NCI-H524 (cell line): ENCODE measurements around the gene CCL20.

Source experiments
- DNase-seq, 2 experiments: peaks; one replicate each; lab custom pipeline; 2025; lab: John Stamatoyannopoulos, UW

CCL20 gene

DNA sequence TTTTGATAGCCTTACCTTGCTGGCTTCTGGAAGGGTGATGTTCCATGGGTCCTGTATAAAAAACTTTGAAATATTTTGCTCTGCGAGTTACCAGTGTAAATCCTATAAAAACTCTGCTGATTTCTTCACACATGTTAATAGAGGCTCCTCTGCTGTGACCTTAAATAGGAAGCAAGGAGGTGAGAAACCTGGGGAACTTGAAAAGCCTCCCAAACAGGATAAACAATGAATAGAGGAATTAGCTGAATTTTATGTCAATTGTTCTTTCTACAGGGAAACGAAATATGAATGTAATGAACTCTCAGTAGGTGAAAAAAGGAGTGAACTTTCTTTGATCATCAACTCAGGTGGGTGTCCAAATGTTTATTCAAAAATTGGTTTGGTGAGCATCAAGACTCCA, 10.8 kb upstream of the CCL20 start:
- no peak for DNase-seq

DNA sequence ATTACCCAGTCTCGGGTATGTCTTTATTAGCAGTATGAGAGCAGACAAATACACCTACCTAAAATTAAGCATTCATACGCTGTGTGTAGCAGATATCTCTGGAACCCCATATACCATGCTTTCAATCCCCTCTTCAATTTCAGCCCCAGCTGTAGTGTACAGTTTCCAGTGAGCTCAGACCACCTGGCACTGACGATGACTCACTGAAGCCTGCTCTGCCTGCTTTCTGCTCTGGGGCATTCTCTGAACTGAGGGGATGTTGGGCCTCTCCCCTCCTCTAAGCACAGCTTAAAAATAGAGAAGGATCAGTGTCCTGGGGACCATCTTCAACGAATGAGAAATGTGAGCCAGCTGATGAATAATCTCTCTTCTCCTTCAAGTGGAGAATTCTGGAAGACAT, 8.7 kb upstream of the CCL20 start:
- DNase-seq, result peak in 1 of 2 experiments; percentile 46

DNA sequence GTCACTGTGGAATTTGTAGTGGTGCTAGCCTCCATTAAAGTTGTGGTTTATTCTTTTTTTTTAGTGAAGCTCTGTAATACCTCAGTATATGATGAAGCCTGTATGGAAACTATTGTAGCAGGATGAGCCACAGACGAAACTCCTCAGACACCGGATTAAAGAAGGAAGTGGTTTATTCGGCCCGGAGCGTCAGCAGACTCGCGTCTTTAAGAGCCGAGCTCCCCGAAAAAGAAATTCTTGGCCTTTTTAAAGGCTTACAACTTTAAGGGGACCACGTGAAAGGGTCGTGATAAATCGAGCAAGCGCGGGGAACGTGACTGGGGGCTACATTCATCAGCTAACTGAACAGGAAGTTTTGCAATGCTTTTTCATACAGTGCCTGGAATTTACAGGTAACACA, 8.1 kb upstream of the CCL20 start:
- DNase-seq, result no peak

DNA sequence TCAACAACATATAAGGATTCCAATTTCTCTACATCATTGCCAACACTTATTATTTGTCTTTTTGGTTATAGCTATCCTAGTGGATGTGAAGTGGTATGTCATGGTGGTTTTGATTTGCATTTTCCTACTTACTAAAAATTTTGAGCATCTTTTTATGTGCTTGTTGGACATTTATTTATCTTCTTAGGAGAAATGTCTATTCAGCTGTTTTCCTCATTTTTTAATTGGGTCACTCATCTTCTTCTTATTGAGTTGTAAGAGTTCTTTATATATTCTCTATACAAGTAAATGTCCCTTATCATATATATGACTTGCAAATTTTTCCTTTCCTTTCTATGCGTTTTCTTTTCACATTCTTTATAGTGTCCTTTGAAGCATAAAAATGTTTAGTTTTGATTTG, 4.7 kb upstream of the CCL20 start:
- no peak for DNase-seq

DNA sequence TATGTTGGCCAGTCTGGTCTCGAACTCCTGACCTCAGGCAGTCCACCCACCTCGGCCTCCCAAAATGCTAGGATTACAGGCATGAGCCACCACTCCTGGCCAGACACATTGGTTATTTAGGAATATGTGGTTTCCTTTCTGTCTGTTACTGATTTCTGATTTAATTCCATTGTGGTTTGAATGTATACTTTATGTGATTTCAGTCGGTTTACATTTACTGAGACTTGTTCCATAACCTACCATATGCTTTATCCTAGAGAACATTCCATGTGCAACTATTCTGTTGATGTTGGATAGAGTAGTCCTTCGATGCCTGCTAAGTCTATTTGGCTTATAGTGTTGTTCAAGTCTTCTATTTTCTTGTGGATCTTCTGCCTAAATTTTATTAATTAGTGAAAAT, 1.6 kb upstream of the CCL20 start:
- no peak for DNase-seq

DNA sequence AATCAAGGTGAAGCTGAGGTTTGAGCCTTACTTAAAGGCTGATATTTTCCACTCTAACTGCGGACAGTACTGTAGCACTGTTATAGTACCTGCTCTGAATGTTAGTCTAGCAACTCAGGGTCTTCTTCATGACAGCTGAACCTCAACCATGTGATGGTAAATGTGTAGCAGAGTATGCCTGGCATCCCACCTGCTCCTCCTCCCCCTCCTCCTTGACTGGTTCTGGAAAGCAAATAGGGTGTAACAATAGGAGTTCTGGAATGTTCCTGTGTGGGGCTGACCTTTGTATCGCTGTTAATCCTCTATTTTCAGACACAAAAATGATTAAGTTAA, 447 bp upstream of the CCL20 start:
- no peak for DNase-seq

DNA sequence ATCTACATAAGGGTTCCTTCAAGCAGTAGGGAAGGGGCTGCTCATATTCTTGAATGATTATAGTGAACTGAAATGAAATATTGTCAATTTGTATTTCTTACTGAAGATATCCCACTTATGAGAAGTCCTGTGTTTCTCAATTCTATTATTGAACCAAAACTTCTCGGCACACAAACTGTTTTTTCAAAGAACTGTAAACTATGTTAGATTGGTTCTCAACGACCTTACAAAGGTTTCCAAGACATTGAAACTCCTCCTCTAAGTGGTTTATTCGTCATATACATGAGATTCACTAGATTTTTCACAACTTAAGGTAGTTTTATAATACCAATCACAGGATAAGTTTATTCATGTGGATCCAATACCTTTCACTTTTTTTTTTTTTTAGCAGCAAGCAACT, 1.4 kb downstream of the CCL20 start:
- DNase-seq, result no peak

DNA sequence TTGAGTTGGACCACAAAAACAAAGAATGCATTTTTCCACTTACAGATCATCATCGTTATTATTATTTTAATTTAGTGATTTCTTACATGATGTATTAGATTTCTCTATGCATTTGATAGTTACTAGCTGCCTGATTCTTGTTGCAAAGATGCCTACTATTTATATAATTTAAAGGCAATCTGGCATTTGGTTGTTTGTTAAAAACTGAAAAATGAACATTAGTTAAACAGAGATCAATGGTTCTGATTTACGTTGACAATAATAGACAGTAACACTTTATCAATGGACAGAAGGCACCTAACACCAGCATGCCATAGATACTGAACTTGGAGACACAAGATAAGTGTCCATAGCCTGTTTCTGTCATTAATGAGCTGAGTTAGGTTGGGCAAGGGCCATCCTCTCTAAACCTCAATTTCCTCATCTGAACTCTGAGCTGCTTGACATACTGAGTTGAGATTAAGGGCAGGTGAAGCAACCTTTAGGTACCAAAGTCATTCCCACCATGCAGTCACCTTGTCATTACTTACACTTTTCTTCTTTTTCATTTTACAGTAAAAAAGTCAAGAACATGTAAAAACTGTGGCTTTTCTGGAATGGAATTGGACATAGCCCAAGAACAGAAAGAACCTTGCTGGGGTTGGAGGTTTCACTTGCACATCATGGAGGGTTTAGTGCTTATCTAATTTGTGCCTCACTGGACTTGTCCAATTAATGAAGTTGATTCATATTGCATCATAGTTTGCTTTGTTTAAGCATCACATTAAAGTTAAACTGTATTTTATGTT, 3.1 kb downstream of the CCL20 start:
- DNase-seq, result no peak

DNA sequence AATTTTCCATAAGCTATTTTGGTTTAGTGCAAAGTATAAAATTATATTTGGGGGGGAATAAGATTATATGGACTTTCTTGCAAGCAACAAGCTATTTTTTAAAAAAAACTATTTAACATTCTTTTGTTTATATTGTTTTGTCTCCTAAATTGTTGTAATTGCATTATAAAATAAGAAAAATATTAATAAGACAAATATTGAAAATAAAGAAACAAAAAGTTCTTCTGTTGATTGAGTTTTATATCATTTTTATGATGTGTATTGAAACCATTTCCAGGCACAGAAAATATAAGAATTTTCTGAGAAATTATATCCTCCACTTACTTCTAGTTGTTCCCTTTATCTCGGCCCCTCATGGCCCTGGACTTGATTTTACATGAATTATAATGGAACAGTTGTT, 3.7 kb downstream of the CCL20 start:
- DNase-seq, result no peak

DNA sequence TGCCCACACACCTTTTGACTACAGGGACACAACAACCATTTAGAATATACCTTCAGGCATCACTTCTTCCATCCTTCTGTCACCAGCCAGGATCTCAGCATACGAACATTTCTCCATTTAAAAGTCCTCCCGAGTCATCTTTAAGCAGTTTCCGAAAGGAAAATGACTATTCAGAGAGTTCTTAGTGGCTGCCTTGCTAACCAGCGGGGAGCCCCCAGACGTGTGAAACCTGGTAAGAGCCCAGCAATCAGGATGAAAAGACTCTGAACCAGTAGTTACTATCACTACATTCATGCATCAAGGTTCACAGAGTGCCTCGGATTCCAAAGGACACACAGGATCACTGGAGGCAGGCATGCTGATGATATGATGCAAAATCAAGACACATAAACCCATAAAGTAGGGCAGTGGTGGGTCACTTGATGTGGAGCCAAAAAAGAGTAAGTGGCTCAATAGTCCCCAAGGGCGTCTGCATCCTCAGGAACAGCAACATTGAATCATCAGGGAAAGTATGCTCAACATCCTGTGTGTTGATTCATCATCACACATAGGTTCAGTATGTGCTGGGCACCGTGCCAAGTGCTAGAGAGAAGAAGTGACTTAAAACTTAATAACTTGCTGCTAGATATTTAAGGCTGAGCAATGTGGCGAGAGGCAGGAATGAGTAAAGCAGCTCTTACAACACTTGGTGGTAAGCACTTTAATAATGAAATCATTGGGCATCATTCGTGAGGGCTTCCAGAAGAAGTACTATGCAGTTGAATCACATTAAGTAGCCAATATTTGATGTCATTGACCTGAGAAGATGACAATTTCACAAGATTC, 4.4 kb downstream of the CCL20 start:
- DNase-seq, result peak in 1 of 2 experiments; percentile 3

DNA sequence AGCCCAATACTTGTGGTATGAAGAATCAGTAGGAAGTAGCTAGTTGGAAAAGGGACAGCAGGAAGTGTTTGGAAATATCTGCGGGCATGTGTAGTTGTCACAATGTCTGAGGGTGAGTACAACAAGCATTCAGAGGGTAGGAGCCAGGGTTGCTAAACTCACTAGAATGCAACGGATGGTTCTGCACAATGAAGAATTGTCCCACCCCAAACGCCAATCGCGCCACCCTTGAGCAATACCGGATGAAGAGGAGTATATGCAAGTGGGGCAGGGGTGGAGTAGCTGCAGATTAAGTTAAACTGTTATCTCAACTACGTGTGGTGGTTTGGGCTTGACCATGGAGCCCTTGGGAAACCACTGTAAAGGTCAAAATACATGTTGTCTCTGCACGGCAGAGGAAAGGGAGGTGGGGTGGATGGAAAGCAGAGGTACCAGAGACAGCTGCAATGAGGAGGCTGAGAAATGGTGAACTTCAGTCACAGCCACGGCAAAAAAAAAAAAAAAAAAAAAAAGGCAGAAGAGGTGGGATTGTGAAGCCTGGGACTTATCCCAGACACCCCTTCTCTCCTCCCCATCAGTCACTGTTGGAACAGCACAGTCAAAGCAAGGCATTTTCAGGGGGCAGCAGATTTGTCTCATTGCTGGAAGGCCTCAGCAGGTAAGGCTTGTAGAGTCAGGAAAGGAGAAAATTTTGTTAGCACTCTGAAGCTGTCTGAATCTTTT, 5.2 kb downstream of the CCL20 start:
- DNase-seq, result no peak

DNA sequence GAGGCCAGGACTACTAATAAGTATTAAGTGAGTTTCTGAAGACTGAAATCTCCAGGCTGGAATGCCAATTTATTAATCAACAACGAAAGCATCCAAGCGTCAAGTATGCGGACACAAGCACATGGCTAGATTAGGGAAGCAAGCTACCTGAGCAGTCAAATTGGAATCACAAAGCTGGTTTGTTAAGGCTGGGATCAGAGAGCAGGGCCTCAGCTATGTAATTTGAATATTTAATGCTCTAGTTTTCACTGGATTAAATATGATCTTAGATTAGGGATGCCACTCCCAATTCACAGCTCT, 5.7 kb downstream of the CCL20 start:
- DNase-seq, result no peak

DNA sequence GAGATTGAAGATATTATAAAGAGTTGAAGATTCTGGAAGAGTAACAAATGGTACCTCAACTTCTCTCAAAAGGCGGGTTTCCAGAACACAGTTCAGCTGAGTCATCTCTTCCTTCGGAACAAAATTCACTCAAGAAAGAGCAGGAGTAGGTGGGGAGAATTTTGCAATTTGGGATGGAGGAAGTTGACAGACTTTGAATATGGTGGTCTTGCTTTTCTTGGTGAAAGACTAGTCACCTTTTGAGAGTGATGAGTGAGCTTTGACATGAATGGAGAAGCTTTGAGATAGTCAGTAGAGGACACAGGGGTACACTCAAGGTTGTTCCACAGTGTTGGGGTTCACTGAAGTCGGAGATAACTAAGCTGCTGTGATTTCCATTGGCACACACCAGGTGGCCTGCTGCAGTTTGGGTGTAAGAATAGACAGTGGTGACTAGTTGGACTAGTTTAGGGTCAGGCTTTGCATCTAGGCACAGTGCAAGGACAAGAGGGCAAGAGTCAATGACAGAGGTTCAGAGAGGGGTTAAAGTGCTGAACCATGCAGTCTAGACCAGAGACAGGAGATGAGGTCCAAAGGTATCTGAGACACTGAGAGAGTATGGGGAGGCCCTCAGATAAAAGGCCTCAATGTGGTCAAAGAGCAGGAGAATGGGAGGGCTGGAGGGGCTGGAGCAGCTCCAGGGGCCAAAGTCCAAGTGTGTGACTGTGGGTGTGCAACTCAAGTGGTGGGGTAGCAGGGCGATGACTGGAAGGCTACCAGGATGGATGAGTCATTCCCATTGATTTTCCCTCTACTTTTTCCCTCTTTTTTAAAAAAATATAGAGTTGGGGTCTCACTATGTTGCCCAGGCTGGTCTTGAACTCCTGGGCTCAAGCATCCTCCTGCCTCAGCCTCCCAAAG, 7.7 kb downstream of the CCL20 start:
- no peak for DNase-seq

DNA sequence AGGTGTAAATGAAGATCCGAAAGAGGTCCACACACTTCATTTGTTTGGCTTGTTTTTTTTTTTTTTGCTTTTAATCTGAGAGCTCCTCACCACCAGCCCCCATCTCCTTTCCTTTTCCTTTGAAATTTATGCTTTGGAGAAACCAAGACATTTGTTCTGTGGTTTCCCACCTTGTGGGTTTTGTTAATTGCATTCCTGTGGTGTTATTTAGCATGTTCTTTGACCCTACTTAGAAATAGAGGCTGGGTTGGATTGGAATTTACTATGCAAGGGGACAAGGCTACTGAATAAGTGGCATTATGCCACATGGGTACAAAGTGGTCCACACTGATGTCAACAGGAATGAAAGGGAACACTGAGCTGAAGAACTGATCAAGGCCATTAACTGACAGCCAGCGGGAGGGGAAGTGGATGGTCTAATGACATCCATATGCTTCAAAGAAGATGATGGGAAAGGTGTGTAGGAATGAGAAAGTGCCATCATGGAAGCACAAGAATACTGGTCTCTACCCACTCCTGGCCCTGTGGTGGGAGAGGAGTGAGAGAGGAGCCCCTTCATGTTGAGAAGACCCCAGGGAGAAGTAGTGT, 8.9 kb downstream of the CCL20 start:
- no peak for DNase-seq

DNA sequence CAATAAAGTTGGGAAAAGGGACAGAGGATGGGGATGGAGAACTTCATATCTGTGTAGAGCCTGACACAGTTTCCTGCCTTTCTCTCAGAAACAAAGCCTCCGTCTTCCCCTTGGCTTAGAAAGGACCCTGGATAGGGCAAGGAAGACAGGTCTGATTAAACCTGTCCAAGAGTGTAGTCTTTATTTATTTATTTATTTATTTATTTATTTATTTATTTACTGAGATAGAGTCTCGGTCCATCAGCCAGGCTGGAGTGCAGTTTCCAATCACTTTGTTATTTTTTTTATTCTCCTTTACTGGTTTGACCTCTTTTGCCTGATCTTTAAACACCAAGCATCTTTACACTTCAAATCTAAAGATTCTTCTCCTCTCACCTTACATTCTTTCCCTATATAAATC, 10.3 kb downstream of the CCL20 start:
- no peak for DNase-seq

DNA sequence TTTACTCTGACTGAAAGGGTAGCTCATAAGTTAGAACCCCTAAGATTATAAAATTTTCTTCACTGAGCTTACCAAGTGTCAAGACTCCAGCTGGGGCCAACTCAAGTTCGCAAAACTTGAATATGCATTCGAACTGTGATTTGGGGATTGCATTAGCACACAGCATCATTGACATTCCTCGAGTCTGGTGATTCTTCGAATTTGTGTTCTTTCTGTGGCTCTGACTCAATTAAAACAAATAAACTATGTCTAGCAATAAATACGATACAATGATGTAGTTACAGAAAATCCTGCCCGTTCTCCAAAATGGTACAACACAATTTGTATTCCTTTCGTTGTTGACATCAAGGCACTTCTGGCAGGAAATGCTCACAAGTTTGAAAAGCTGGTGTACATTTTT, 11.1 kb downstream of the CCL20 start:
- no peak for DNase-seq

DNA sequence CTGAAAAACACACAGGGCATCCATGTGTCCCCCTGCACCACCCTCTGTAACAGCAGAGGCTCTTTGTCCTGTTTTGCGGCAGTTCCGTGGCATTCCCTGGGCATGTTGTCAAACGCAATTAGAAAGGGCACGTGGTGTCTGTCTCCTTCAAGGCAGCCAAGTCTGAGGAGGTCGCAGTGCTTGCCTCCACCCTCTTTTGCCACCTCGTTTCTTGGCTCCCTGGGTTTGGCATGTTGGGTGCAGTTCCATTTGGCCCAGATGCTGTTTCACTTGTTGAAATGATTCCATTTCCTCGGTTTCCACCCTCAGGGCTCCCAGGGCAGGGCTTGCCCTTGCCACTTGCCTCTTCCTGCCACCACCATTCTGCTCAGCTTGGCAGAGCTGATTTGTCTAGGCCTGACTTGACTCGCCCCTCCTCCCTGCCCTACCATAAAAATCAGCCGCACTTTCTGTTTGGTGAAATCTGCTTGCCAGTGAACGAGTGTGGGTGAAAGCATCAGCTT, 12.4 kb downstream of the CCL20 start:
- no peak for DNase-seq

DNA sequence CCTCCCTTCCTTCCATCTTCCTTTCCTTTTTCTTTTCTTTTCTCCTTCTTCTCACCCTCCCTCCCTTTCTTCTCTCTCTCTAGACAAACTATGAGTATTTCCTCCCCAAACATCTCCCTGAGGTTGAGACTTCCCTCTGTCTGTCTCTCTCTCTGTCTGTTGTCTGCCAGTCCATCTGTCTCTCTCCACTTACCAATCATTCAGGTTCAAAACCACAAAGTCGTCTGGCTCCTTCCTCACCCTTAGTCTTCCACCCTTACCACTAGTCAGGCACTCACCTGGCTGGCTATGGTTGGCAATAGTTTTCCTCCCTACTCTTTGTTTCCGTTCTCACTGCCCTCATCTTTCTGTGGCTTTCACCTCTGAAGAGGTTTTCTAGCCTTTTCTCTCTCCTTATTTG, 12.9 kb downstream of the CCL20 start:
- DNase-seq, result no peak

DNA sequence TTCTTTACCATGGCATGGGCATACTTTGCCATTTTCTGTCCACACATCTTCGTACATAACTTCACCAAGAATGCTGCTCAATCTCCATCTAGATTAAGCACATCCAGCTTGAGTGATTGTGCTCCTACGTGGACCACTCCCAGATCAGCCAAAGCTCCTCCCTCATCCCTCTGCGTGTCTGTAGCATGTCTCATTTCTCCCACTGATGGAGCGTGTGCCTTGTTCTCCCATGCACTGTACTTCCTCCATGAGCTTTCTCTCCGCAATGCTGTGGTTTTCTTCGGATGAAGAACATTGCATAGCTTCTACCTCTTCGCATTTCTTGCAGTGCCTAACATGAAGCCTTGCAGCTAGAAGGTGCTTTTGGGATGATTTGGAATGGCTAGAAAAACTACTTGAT, 13.5 kb downstream of the CCL20 start:
- DNase-seq, result no peak

DNA sequence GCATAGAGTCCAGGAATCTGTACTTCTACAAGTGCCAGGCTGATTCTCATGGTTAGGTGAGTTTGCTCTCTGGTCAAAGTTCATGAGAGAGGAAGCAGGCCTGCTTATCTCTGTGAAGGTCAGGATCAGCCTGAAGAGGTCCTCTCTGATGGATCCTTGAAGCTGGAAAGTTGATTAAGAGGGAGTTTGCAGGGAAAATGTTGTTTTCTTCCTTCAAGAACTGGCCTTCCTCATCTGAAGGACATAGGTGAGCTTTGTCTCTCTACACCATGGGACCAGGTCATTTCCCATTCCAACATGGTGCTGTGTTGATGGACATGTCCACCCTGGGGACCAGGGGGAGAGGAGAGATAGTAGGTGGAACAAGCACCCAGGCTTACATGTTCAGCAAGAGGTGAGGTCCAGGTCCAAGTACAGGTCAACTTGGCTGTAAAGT, 14.9 kb downstream of the CCL20 start:
- DNase-seq, result no peak

DNA sequence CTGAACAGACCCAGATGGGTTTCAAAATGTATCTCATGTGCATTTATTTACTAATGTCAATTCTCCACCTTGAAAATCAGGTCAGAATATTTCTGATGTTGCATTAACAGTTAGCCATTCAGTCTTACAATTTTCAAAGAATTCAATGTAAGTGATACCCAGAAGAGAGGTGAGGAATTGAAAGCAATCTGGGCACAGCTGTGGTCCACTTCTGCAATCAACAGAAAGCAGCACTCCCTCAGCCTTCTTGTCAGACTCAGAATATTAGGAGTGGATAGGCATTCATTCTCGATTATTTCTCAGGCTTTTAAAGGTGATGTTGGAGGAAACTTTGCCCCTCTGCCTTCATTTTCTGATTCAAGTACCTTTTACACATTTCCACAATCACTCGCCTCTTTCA, 15.7 kb downstream of the CCL20 start:
- DNase-seq, result no peak

DNA sequence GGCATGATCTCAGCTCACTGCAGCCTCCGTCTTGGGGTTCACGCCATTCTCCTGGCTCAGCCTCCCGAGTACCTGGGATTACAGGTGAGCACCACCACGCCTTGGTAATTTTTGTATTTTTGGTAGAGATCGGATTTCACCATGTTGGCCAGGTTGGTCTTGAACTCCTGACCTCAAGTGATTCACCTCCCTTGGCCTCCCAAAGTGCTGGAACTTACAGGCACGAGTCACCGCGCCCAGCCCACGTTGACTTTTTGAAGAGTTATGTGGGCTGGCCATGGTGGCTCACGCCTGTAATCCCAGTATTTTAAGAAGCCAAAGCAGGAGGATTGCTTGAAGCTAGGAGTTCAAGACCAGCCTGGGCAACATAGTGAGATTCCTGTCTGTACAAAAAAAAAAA, 20.8 kb downstream of the CCL20 start:
- DNase-seq, result no peak
